Measurements from ENCODE around the gene C11orf91.

DNA sequence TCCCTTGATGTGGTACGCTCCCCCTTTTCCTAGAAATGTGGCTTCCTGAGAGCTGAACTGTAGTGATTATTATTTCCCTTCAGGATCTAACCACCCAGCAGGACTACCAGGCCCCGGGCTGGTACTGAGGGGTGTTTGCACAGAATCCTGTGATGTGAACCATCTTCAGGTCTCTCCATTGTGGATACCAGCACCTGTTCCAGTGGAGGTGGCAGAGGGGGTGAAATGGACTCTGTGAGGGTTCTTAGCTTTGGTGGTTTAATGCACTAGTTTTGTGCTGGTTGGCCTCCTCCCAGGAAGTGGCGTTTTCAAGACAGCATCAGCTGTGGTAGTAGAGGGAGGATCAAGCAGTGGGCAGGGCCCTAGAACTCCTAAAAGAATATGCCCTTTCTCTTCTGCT is 18.6 kb downstream of the C11orf91 start:
- TF ChIP-seq EP300 (IDR thresholded peaks at IDR 0.05; ENCODE audit: borderline replicate concordance) (no peak), NFIC (IDR thresholded peaks at IDR 0.05) (no peak), CREB1 (IDR thresholded peaks at IDR 0.05; ENCODE audit: low read depth) (no peak), TAF1 (IDR thresholded peaks at IDR 0.05; ENCODE audit: low read depth) (no peak), RAD21 (IDR thresholded peaks at IDR 0.05; ENCODE audit: low read depth) (no peak)
- TF ChIP-seq, protein P1, sequence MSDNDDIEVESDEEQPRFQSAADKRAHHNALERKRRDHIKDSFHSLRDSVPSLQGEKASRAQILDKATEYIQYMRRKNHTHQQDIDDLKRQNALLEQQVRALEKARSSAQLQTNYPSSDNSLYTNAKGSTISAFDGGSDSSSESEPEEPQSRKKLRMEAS (IDR thresholded peaks at IDR 0.05) = no peak

Data from Ishikawa (cell line).